Measurements from ENCODE around the gene CAMTA1. TPM values are rescaled to one million over a fixed set of nuclear protein-coding genes. Genes with fewer than 3 reads are reported as not detected.

The CAMTA1 gene
- total and polyA plus RNA-seq, 9 of the 15 experiments (the other 6 are each of a cell fraction or from before 2014, with no cell fraction given), result 43.9 to 161 (median 65.9) TPM

- FAIRE-seq, result no peak
- intact Hi-C loops (cut with micrococcal nuclease), result no loop called here
- POLR2A ChIA-PET, result no interaction called here
Measured at GRCh38 chr1:7351649-7352048, 566.4 kb downstream of the CAMTA1 start.

More at GRCh38 chr1:7351649-7352048, 566.4 kb downstream of the CAMTA1 start:
- no peak overlapping the region for H2AFZ ChIP-seq (ENCODE audit: low read depth, low read length)
- H4K20me1 ChIP-seq (replicated peaks; ENCODE audit: control insufficient read depth, insufficient read depth, low read length), result peaks cover 14% of the 10 kb centered on the region
- H3K4me2 ChIP-seq (ENCODE audit: insufficient read depth, low read length), result no peak overlapping the region
- CTCF ChIA-PET (ENCODE audit: low intra/inter-chr PET ratio), result no interaction called here
- BruUV-seq (replicated peaks), result no TSS peak
- H3K9ac ChIP-seq (ENCODE audit: insufficient read depth in 1 of 2, low read depth in 2 of 2, low read length in 2 of 2), result no peak overlapping the region
- no peak overlapping the region for H3K27ac ChIP-seq (ENCODE audit: extremely low read depth, low read depth, low read length)
- no peaks in the 10 kb centered on the region for H3K9me1 ChIP-seq (ENCODE audit: control insufficient read depth, insufficient read depth, low read length)
- H3K27me3 ChIP-seq (ENCODE audit: control insufficient read depth in 2 of 2, insufficient read depth in 2 of 2, low read length in 2 of 2), result peaks cover 33 to 63% of the 10 kb centered on the region in 2 experiments
- no peaks in the 10 kb centered on the region for H3K36me3 ChIP-seq (ENCODE audit: control insufficient read depth, insufficient read depth, low read length)
- no peak for ATAC-seq
- in situ Hi-C loops (cut with MboI), result no loop called here
- under 1% methylated on average over 13 of the region's 13 CpGs for WGBS (ENCODE audit: insufficient coverage, low coverage, missing lambda C conversion rate)
- no peak for TF ChIP-seq FIP1L1 (IDR thresholded peaks at IDR 0.05; ENCODE audit: low read depth, low read length, poor library complexity, severe bottlenecking)
- TF ChIP-seq YY1 (IDR thresholded peaks at IDR 0.05; ENCODE audit: borderline replicate concordance in 1 of 3, control insufficient read depth in 1 of 3, extremely low read depth in 1 of 3, insufficient read depth in 3 of 3, insufficient read length in 1 of 3, insufficient replicate concordance in 2 of 3, low read depth in 1 of 3, low read length in 2 of 3), result no peak
- TF ChIP-seq CBX8 (IDR thresholded peaks at IDR 0.05; ENCODE audit: borderline replicate concordance, extremely low read depth, low read depth, low read length, poor library complexity, severe bottlenecking), result no peak
- TF ChIP-seq CTCF (IDR thresholded peaks at IDR 0.05 in 2 of 3, conservative IDR thresholded peaks at IDR 0.05 in 1 of 3; ENCODE audit: insufficient read depth in 2 of 3, low read depth in 1 of 3, low read length in 3 of 3), result no peak
- no peak for TF ChIP-seq ZNF354B (CRISPR knock-in tag; IDR thresholded peaks at IDR 0.05)
- no peak for TF ChIP-seq KDM2B (CRISPR knock-in tag; IDR thresholded peaks at IDR 0.05)
- TF ChIP-seq DPF2 (IDR thresholded peaks at IDR 0.05), result no peak
- TF ChIP-seq ZNF707 (CRISPR knock-in tag; conservative IDR thresholded peaks at IDR 0.05), result no peak
- no peaks in the 10 kb centered on the region for H3K9me3 ChIP-seq (replicated peaks; ENCODE audit: control insufficient read depth, insufficient read depth, low read depth, low read length)
- no peak overlapping the region for H3K4me3 ChIP-seq
- H3K4me1 ChIP-seq (replicated peaks in 1 of 2; ENCODE audit: control insufficient read depth in 2 of 2, insufficient read depth in 2 of 2, low read length in 2 of 2), result no peaks in the 10 kb centered on the region
- H3K79me2 ChIP-seq (ENCODE audit: control insufficient read depth, insufficient read depth, low read length), result no peaks in the 10 kb centered on the region
- DNase-seq (ENCODE audit: extremely low read depth in 1 of 4, low spot score in 3 of 4), result no peak
